NOMO-1 treated with dmso at 0.1 percent for 144 hours (cell line): Measurements from ENCODE around the gene EPB41L1.

Experiments used
- DNase-seq: peaks from one replicate; lab custom pipeline; 2025; ENCODE audit not compliant: unreplicated experiment; lab: John Stamatoyannopoulos, UW

EPB41L1 gene

DNA sequence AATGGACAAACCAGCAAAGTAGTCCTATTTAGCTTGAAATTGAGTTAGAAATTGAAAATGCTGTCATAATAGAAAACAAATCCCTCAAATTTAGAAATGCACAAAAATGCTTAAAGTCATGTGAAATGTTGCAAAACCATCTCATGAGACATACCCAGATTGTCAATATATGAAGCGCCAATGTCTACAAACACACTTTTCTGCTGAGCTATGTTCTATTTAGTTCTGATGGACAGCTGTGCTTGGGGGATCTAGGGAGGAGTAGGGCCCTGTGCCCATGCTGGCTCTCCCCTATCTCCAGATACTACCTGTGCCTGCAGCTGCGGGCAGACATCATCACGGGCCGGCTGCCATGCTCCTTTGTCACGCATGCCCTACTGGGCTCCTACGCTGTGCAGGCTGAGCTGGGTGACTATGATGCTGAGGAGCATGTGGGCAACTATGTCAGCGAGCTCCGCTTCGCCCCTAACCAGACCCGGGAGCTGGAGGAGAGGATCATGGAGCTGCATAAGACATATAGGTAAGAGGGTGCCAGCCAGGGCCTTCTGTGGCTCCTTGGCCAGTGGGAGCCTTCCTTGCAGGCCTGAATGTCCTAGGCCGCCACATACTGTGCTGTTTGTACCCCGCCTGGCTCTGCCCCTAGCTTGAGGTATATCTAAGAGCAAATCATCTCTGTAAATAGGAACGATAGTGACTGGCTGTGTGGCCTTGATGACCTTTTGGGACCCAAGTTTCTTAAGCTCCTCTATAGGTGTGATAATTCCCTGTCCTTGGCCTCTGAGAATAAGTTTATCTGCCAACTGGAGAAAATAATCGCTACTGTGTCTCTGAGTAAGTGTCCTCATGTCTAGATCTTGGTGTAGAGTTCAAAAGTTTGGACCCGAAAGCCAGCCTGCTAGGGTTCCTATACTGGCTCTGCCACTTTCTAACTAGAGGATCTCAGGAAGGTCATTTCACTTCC, 30.6 kb downstream of the EPB41L1 start:
- DNase-seq = no peak

DNA sequence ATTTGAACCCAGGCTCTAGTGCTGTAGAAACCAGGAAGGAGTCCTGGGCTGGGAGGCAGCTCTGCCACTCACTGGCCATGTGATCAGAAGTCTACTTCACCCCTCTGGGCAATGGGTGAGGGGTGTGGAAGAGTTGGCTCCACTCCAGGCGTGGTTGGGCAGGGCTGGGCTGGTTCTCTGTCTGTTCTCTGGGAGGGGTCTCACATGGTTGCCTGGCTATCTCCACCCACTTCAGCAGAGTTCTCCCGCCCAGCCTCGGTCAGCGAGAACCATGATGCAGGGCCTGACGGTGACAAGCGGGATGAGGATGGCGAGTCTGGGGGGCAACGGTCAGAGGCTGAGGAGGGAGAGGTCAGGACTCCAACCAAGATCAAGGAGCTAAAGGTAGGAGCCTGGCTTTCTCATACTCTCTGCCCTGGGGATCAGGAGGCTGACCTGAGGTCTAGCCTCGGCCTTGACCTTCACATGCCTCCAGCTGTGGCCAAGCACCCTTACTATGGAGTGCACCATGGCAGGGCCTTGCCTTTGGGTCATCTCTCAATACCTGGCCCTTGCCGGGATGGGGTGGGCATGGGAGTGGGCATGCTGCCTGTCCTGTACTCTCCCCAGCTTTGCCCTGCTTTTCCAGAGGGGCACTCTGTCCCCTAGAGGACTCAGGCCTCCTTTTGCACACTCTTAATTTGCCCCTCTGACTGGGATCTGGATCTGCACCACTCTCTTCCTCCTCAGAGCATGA, 39.6 kb downstream of the EPB41L1 start:
- no peak for DNase-seq

DNA sequence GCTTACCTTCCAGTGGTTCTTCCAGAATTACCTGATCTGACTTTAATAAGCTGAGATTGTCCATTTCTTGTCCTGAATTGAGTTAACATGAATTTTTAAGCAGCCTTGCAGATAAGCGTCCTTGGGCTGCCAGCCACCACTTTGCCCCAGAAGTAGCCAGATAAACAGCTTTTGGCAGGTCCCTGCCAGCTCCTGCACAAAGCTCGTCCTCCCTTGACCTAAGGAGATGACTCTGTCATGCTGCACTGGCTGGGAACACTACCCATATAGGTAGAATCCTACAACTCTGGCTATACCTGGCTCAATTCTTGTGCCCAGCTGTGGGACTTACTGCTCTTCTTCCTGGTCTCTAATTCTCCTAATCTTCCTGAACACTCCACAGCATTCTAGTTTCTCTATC, 42.1 kb downstream of the EPB41L1 start:
- DNase-seq = no peak

DNA sequence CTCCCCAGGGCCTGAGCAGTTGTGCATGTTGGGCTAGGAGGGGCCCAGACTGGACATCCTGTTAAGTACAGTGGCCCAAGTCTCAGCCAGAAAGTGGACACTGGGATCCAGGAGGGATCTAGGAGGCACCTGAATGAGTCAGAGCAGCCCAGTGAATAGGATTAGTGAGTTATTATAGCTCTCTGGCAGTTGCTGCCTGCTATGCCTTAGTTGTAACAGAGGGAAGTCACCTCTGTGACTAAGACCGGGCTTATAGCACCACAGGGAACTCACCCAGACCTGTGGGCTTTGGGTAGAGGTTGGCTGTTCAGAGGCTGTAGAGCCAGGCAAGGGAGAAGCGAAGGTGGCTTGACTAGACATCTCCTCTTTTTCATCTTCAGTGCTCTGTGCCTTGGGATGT, 42.7 kb downstream of the EPB41L1 start:
- no peak for DNase-seq

- DNase-seq = peak; percentile 48
Observed at GRCh38 chr20:36199345-36200257, 45.1 kb downstream of the EPB41L1 start.

GRCh38 chr20:36200451-36200850, 45.9 kb downstream of the EPB41L1 start:
- no peak for DNase-seq

- no peak for DNase-seq
Observed at GRCh38 chr20:36201198-36201597, 46.7 kb downstream of the EPB41L1 start.

GRCh38 chr20:36202891-36203338, 48.4 kb downstream of the EPB41L1 start:
- DNase-seq = peak; percentile 37

GRCh38 chr20:36203861-36204260, 49.3 kb downstream of the EPB41L1 start:
- no peak for DNase-seq

DNA sequence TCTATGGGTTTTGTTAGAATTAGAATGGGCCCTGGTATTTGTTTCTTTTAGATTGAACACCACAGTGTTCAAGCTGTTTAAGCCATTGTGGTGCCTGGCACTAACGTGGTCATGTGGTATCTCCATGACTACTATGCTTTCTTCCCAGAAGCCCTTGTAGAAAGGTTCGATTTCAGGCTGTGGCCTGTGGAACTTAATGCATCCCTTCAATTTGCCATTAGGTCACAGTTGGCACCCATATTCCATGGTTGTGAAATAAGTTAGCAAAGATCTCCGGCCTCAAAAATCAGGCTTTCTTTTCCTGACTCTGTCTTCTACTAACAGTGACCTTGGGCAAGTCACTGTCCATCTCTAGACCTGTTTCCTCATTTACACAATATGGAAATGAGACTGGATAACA, 50.5 kb downstream of the EPB41L1 start:
- no peak for DNase-seq

- no peak for DNase-seq
Observed at GRCh38 chr20:36206068-36206467, 51.5 kb downstream of the EPB41L1 start.

DNA sequence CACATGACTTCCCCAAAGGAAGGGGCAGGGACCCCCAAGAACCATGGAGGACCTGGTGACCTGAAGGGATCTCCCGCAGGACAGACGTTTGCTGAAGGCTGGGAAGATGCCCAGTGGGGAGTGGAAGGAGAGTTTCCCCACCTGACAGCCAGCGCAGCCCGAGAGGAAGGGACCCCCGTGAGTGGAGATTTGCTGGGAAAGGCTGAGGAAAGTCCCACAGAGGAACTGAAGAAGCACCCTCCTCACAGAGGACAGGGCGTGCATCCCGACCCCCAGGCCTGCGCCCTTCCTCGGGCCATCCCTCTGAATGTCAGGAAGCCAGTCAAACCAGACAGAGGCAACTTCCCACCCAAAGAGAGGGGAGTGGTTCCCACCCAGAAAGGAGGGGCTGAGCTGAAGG, 52.1 kb downstream of the EPB41L1 start:
- DNase-seq = no peak

- no peak for DNase-seq
Observed at GRCh38 chr20:36207602-36208001, 53.1 kb downstream of the EPB41L1 start.

- DNase-seq = no peak
Observed at GRCh38 chr20:36208257-36208656, 53.7 kb downstream of the EPB41L1 start.

- DNase-seq = no peak
Observed at GRCh38 chr20:36210436-36211021, 56.0 kb downstream of the EPB41L1 start.

DNA sequence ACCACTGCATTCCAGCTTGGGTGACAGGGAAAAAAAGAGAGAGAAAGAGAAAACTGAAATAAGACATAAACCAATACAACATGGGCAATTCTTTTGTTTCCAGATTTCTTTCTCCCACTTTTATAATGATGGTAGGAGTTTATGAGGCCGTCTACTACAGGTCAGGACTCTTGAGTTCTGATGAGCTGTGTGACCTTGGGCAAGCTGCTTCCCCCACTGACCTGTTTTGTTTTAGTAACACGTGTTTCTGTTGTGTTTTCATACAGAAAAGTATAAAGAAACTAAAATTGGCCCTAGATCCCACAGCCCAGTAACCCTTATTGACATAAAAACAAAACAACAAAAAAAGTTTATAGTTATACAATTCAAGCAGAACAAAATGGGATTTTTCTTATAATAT, 58.8 kb downstream of the EPB41L1 start:
- no peak for DNase-seq

- DNase-seq = no peak
Observed at GRCh38 chr20:36214684-36215256, 60.2 kb downstream of the EPB41L1 start.

- no peak for DNase-seq
Observed at GRCh38 chr20:36215778-36216177, 61.2 kb downstream of the EPB41L1 start.

DNA sequence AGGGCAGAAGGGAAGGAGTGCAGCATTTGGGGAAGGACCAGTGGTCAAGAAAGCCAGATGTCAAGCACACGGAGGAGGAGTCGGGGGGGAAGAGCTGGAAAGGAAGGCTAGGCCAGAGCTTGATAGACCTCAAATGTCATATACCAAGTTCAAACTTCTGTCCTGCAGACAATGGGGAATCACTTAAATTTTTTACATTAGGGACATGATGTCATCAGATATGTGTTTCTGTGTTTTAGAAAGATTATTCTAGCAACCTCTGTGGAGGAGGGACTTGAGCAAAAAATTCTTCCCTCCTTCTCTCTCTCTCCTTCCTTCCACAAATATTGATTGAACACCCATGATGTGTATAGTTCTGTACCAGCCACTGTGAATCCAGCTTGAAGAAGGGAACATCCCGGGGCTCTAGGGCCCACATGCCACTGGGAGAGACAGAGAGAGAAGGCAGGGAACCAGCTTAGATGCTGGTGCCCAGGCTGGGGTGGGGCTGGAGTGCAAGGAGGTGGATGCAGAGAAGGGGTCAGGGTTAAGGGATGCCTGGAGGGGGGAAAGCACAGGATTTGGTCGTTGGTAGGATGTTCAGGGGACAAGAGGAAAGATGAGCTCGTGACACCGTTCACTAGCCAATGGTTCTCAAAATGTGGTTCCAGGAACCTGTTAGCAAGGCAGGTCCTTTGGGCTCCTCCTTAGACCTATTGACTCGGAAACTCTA, 61.9 kb downstream of the EPB41L1 start:
- DNase-seq = no peak

DNA sequence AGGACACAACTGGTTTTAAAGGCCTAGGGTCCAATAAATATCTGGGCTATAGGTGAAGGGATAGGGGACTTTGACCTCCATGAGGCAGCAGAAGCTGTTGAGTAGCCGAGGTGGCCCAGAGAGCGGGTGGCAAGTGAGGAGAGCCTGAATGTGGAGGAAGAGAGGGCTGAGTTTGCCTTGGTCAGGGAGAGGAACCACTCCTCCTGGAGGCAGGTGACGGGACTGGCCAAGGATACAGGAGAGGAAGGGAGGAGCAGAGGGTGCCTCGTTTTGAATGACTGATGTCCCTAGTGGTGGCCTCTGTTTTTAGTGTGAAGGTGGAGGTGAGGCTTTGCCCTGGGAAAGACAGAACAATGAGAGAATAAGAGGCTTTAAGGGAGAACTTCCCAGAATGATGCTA, 62.7 kb downstream of the EPB41L1 start:
- DNase-seq = no peak
